ENCODE results near the gene VIPR2.

Gene VIPR2

GRCh38 chr7:159063046-159063840, 81.4 kb downstream of the VIPR2 start:
- no peak for DNase-seq (ENCODE audit: low read depth)
- H3K4me3 ChIP-seq (ENCODE audit: low read depth, low read length): no peak overlapping the region
- no peak for TF ChIP-seq CTCF (IDR thresholded peaks at IDR 0.05; ENCODE audit: control insufficient read depth, extremely low read depth, insufficient read depth)

GRCh38 chr7:159062569-159062968, 82.1 kb downstream of the VIPR2 start:
- H3K4me3 ChIP-seq (ENCODE audit: low read depth, low read length): no peak overlapping the region
- TF ChIP-seq CTCF (IDR thresholded peaks at IDR 0.05; ENCODE audit: control insufficient read depth, extremely low read depth, insufficient read depth): no peak
- DNase-seq (ENCODE audit: low read depth): no peak

- TF ChIP-seq CTCF (IDR thresholded peaks at IDR 0.05; ENCODE audit: control insufficient read depth, extremely low read depth, insufficient read depth): no peak
- DNase-seq (ENCODE audit: low read depth): no peak
- H3K4me3 ChIP-seq (ENCODE audit: low read depth, low read length): no peak overlapping the region
These were observed 82.9 kb downstream of the VIPR2 start for GRCh38 chr7:159061674-159062212.

GRCh38 chr7:159061209-159061608, 83.5 kb downstream of the VIPR2 start:
- no peak overlapping the region for H3K4me3 ChIP-seq (ENCODE audit: low read depth, low read length)
- TF ChIP-seq CTCF (IDR thresholded peaks at IDR 0.05; ENCODE audit: control insufficient read depth, extremely low read depth, insufficient read depth): no peak
- DNase-seq (ENCODE audit: low read depth): no peak

GRCh38 chr7:159060440-159060839, 84.2 kb downstream of the VIPR2 start:
- no peak overlapping the region for H3K4me3 ChIP-seq (ENCODE audit: low read depth, low read length)
- no peak for TF ChIP-seq CTCF (IDR thresholded peaks at IDR 0.05; ENCODE audit: control insufficient read depth, extremely low read depth, insufficient read depth)
- no peak for DNase-seq (ENCODE audit: low read depth)

- TF ChIP-seq CTCF (IDR thresholded peaks at IDR 0.05; ENCODE audit: control insufficient read depth, extremely low read depth, insufficient read depth): no peak
- DNase-seq (ENCODE audit: low read depth): no peak
- no peak overlapping the region for H3K4me3 ChIP-seq (ENCODE audit: low read depth, low read length)
These were observed 85.0 kb downstream of the VIPR2 start for GRCh38 chr7:159059629-159060028.

- no peak overlapping the region for H3K4me3 ChIP-seq (ENCODE audit: low read depth, low read length)
- no peak for TF ChIP-seq CTCF (IDR thresholded peaks at IDR 0.05; ENCODE audit: control insufficient read depth, extremely low read depth, insufficient read depth)
- no peak for DNase-seq (ENCODE audit: low read depth)
These were observed 87.0 kb downstream of the VIPR2 start for GRCh38 chr7:159057647-159058046.
